Measurements from ENCODE around the gene GJA4. TPM values are rescaled to one million over a fixed set of nuclear protein-coding genes. Genes with fewer than 3 reads are reported as not detected.
"Not testable (repeated sequence)": the region's sequence is repeated elsewhere in the genome, so short reads cannot be mapped to it uniquely, and the experiment has no call there.

GJA4 gene
- total RNA-seq, 2 donors from 2014 or later = 9.0 TPM

GRCh38 chr1:34803770-34804169 is 11.0 kb downstream of the GJA4 start:
- no peaks in the 10 kb centered on the region for H3K36me3 Mint-ChIP-seq (ENCODE audit: low read depth)
- no peak overlapping the region for H3K27ac ChIP-seq (ENCODE audit: low read depth, low read length)
- peaks cover 6% of the 10 kb centered on the region for H3K4me1 Mint-ChIP-seq
- H3K27ac Mint-ChIP-seq = no peak overlapping the region
- H3K4me3 Mint-ChIP-seq = no peak overlapping the region
- peaks cover 3% of the 10 kb centered on the region for H3K4me1 ChIP-seq (ENCODE audit: control insufficient read depth, insufficient read depth, low read length)
- H3K9me3 ChIP-seq (ENCODE audit: control insufficient read depth, low read length) = peaks cover 22% of the 10 kb centered on the region
- H3K9me3 Mint-ChIP-seq = peaks cover 4% of the 10 kb centered on the region
- H3K27me3 ChIP-seq (ENCODE audit: control insufficient read depth, insufficient read depth, low read length, poor library complexity, severe bottlenecking) = no peaks in the 10 kb centered on the region
- DNase-seq = no peak
- no peak overlapping the region for H3K9ac ChIP-seq (ENCODE audit: extremely low read depth, low read length, poor library complexity, severe bottlenecking)
- no peaks in the 10 kb centered on the region for H3K36me3 ChIP-seq (ENCODE audit: control insufficient read depth, insufficient read depth, low read length)
- no peak for TF ChIP-seq CTCF (conservative IDR thresholded peaks at IDR 0.05)
- WGBS, 2 experiments (ENCODE audit: insufficient coverage in 1 of 2, insufficient read length in 1 of 2) = 88 to 91% methylated on average over 3 of the region's 3 CpGs
- peaks cover 11% of the 10 kb centered on the region for H3K27me3 Mint-ChIP-seq (ENCODE audit: insufficient read depth)
- no peak overlapping the region for H3K4me3 ChIP-seq (ENCODE audit: low read length)

- H3K4me1 Mint-ChIP-seq = peaks cover 7% of the 10 kb centered on the region
- H3K36me3 ChIP-seq (ENCODE audit: control insufficient read depth, insufficient read depth, low read length) = no peaks in the 10 kb centered on the region
- no peak overlapping the region for H3K9ac ChIP-seq (ENCODE audit: extremely low read depth, low read length, poor library complexity, severe bottlenecking)
- H3K27me3 Mint-ChIP-seq (ENCODE audit: insufficient read depth) = peaks cover 9% of the 10 kb centered on the region
- H3K9me3 Mint-ChIP-seq = peaks cover 8% of the 10 kb centered on the region
- DNase-seq = no peak
- H3K27me3 ChIP-seq (ENCODE audit: control insufficient read depth, insufficient read depth, low read length, poor library complexity, severe bottlenecking) = no peaks in the 10 kb centered on the region
- no peak for TF ChIP-seq CTCF (conservative IDR thresholded peaks at IDR 0.05)
- H3K36me3 Mint-ChIP-seq (ENCODE audit: low read depth) = no peaks in the 10 kb centered on the region
- peaks cover 22% of the 10 kb centered on the region for H3K9me3 ChIP-seq (ENCODE audit: control insufficient read depth, low read length)
- peaks cover 3% of the 10 kb centered on the region for H3K4me1 ChIP-seq (ENCODE audit: control insufficient read depth, insufficient read depth, low read length)
- H3K4me3 ChIP-seq (ENCODE audit: low read length) = no peak overlapping the region
- H3K4me3 Mint-ChIP-seq = no peak overlapping the region
- WGBS, 2 experiments (ENCODE audit: insufficient coverage in 1 of 2, insufficient read length in 1 of 2) = 94 to 95% methylated on average over 2 to 3 of the region's 3 CpGs
- no peak overlapping the region for H3K27ac Mint-ChIP-seq
- H3K27ac ChIP-seq (ENCODE audit: low read depth, low read length) = no peak overlapping the region
Observed at GRCh38 chr1:34806396-34806795, 13.6 kb downstream of the GJA4 start.

DNA sequence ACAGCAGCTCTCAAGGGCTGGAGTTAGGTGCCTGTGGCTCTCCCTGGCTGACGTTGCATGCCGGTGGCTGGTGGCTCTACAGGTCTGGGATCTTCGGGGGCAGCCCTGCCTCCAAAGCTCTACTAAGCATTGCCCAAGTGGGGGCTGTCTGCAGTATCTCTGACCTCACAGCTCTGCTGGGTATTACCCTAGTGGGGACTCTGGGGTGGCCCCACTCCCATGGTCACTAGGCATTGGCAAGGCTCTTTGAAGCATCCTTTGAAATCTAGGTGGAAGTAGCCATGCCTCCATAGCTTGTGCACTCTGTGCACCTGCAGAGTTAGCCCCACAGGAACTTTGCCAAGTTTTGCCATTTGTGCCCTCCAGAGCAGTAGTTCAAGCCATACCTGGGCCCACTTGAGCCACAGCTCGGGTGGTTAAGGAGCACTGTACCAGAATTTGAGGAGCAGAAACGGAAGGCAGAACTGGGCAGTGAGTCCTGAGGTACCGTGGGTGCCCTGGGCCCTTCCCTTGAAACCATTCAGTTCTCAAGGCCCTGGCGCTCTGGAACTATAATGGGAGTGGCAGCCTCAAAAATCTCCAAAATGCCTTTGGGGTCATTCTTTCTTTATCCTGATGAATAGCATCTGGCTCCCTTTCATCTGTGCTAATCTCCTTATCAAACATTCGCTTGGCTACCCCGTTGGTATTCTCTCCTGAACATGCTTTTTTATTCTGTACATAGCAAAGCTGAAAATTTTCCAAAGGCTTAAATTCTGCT is 15.4 kb downstream of the GJA4 start:
- H3K27me3 ChIP-seq (ENCODE audit: control insufficient read depth, insufficient read depth, low read length, poor library complexity, severe bottlenecking) = no peaks in the 10 kb centered on the region
- peaks cover 5% of the 10 kb centered on the region for H3K27me3 Mint-ChIP-seq (ENCODE audit: insufficient read depth)
- no peak overlapping the region for H3K4me3 ChIP-seq (ENCODE audit: low read length)
- no peak for TF ChIP-seq CTCF (conservative IDR thresholded peaks at IDR 0.05)
- no peak overlapping the region for H3K9ac ChIP-seq (ENCODE audit: extremely low read depth, low read length, poor library complexity, severe bottlenecking)
- no peak overlapping the region for H3K27ac ChIP-seq (ENCODE audit: low read depth, low read length)
- H3K36me3 Mint-ChIP-seq (ENCODE audit: low read depth) = no peaks in the 10 kb centered on the region
- peaks cover 7% of the 10 kb centered on the region for H3K4me1 Mint-ChIP-seq
- peaks cover 8% of the 10 kb centered on the region for H3K9me3 Mint-ChIP-seq
- WGBS, 2 experiments (ENCODE audit: insufficient coverage in 1 of 2, insufficient read length in 1 of 2) = 93 to 95% methylated on average over 7 to 9 of the region's 9 CpGs
- H3K9me3 ChIP-seq (ENCODE audit: control insufficient read depth, low read length) = peaks cover 13% of the 10 kb centered on the region
- no peak for DNase-seq
- H3K4me3 Mint-ChIP-seq = no peak overlapping the region
- H3K36me3 ChIP-seq (ENCODE audit: control insufficient read depth, insufficient read depth, low read length) = no peaks in the 10 kb centered on the region
- no peak overlapping the region for H3K27ac Mint-ChIP-seq
- H3K4me1 ChIP-seq (ENCODE audit: control insufficient read depth, insufficient read depth, low read length) = peaks cover 3% of the 10 kb centered on the region

- H3K27me3 ChIP-seq (ENCODE audit: control insufficient read depth, insufficient read depth, low read length, poor library complexity, severe bottlenecking); H3K4me3 Mint-ChIP-seq; H3K4me3 ChIP-seq (ENCODE audit: low read length); H3K36me3 Mint-ChIP-seq (ENCODE audit: low read depth); H3K36me3 ChIP-seq (ENCODE audit: control insufficient read depth, insufficient read depth, low read length); H3K9ac ChIP-seq (ENCODE audit: extremely low read depth, low read length, poor library complexity, severe bottlenecking); H3K27ac ChIP-seq (ENCODE audit: low read depth, low read length); H3K9me3 Mint-ChIP-seq; H3K4me1 ChIP-seq (ENCODE audit: control insufficient read depth, insufficient read depth, low read length); H3K9me3 ChIP-seq (ENCODE audit: control insufficient read depth, low read length); H3K4me1 Mint-ChIP-seq; H3K27me3 Mint-ChIP-seq (ENCODE audit: insufficient read depth); DNase-seq; H3K27ac Mint-ChIP-seq: not testable (repeated sequence)
- 85 to 95% methylated on average over 2 to 3 of the region's 3 CpGs for WGBS, 2 experiments (ENCODE audit: insufficient coverage in 1 of 2, insufficient read length in 1 of 2)
Observed at GRCh38 chr1:34810781-34811180, 18.0 kb downstream of the GJA4 start.
